ENCODE results near the gene LCN10.
"Not testable (repeated sequence)": the region's sequence is repeated elsewhere in the genome, so short reads cannot be mapped to it uniquely, and the experiment has no call there.

The LCN10 gene

DNA sequence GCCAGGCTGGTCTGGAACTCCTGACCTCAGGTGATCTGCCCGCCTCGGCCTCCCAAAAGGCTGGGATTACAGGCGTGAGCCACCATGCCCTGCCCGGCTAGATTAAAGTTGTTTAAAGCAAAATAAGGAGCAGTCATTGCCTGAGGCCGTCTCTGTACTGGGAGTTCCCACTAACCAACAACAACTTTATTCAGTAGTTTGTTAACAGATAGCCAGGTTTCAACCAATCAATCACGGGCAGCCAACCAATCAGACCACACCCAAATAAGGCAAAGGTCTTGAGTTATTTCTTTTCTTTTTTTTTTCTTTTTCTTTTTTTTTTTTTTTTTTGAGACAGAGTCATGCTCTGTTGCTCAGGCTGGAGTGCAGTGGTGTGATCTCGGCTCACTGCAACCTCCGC lies 38.0 kb downstream of the LCN10 start:
- DNase-seq (ENCODE audit: low read depth in 1 of 2, low spot score in 1 of 2): not testable (repeated sequence)

DNA sequence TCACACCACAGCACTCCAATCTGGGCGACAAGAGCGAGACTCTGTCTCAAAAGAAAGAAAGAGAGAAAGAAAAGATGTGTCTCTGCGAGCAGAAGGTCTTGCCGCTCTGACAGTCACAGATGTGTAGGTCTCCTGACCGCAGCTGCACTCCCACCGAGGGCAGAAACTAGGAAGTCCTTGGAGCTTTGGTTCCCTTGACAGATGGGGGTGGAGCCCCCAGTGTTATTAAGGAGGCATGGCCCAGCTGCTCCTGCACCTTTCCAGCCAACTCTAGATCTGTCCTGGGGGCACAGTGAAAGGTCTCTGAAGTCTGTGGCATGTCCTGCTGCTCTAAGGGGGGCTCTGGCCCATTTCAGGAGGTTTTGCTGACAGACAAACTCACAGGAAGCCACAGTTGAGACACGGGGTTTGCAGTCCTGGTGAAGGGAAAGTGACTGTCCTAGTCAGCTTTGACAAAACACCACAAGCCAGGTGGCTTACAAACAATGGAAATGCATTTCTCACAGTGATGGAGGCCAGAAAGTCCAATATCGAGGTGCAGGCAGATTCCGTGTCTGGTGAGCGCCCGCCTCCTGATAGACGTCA lies 39.4 kb downstream of the LCN10 start:
- DNase-seq (ENCODE audit: low read depth in 1 of 2, low spot score in 1 of 2): no peak

DNA sequence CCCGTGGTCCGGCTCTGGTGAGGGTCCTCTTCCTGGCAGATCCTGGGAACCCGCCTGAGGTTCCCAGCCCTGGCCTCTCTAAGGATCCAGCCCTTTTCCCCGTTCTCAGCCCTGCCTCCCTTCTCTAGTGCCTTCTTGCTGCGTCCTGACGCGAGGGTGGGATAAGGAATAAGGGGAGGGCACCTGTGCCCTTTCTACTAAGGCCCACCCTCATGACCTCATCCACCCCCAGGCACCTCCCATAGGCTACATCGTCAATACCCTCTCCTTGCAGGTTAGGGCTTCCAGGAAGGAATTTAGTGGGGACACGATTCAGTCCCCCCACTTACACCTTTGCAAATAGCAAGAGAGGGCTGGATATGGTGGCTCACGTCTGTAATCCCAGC lies 41.1 kb downstream of the LCN10 start:
- DNase-seq (ENCODE audit: low read depth in 1 of 2, low spot score in 1 of 2): no peak

DNA sequence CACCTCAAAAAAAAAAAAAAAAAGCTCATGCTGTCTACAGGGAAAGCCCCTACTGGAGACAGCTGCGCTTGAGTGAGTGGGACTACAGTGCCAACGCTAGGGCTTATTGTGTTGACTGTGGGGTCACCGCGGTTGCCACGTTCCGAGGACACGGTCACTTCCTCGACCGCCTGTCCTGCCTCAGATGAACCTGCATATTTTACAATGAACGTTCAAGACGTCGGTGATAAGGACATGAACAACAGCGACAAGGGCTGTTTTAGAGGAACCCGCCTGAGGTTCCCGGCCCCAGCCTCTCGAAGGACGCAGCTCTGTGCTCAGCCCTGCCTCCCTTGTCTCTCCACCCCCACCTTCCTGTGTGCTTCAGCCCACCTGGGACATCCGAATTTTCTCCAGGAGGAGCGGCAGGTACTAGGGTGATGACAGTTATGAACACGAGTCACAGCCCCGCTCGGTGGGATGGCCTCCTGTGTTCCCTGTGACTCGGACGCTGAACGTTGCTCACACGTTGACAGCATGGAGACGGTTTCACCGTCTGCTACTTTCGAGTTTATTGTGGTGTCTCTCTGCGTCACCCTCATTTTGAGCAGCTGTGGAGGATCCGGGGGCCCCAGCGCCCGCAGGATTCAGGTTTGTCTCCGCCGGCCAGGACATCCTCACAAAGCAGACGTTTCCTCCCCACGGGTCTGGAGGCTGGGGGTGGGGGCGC lies 41.6 kb downstream of the LCN10 start:
- DNase-seq (ENCODE audit: low read depth in 1 of 2, low spot score in 1 of 2): peak in 1 of 2 donors; percentile 35

DNA sequence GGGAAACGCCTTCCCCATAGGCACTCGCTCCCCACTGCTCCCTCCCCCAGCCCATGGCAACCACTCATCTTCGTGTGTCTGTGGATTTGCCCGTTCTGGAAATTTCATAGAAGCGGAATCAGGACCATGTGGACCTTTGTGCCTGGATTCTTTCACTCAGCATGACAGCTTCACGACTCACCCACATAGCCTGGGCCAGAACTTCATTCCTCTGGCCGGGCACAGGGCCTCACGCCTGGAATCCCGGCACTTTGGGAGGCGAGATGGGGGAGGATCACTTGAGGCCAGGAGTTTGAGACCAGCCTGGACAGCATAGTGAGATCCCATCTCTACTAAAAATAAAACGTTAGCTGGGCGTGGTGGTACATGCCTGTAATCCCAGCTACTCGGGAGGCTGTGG lies 42.4 kb downstream of the LCN10 start:
- no peak for DNase-seq (ENCODE audit: low read depth in 1 of 2, low spot score in 1 of 2)

DNA sequence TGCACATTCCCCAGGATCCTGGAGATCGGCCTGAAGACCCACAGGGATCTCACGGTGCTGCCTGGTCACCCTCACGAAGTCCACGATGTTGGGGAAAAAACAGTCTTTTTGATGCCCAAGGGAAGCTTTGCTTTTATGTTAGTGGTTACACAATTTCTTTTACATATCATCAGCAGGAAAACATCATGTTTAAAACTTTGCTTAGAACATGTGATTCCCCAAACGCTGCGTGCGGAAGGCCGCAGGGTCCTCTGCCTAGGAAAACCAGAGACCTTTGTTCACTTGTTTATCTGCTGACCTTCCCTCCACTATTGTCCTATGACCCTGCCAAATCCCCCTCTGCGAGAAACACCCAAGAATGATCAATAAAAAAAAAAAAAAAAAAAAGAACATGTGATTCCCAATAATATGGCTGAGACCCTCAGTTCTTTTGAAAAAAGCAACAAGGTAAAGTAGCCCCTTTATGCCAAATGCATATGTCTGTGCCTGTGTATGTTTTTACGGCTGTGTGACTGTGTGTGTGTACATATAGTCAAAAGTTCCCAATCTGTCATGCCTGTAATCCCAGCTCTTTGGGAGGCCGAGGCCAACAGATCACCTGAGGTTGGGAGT lies 44.0 kb downstream of the LCN10 start:
- no peak for DNase-seq (ENCODE audit: low read depth in 1 of 2, low spot score in 1 of 2)

DNA sequence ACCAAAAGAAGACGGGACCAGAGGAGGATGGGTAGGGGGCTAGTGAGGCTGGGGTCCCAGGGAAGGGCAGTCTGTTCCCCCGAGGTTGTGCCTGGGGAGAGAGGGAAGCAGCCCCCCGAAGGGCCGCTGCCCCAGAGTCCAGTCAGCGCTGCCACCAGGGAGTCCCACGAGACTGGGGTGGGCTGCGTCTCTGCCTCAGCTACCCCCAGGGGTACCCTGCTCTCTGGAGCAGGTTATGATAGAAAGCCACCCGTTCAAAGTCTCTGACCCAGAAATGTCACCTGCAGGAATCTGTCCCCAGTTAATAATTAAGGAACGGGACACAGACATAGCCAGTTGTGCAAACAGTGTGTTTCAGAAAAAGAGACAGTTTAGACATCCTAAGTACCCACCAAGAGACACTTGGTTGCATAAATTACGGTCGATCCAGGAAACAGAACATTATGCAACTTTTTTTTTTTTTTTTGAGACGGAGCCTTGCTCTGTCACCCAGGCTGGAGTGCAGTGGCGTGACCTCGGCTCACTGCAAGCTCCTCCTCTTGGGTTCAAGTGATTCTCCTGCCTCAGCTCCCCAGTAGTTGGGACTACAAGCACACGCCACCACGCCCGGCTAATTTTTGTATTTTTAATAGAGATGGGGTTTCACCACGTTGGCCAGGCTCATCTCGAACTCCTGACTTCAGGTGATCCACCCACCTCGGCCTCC lies 44.8 kb downstream of the LCN10 start:
- DNase-seq (ENCODE audit: low read depth in 1 of 2, low spot score in 1 of 2): no peak

DNA sequence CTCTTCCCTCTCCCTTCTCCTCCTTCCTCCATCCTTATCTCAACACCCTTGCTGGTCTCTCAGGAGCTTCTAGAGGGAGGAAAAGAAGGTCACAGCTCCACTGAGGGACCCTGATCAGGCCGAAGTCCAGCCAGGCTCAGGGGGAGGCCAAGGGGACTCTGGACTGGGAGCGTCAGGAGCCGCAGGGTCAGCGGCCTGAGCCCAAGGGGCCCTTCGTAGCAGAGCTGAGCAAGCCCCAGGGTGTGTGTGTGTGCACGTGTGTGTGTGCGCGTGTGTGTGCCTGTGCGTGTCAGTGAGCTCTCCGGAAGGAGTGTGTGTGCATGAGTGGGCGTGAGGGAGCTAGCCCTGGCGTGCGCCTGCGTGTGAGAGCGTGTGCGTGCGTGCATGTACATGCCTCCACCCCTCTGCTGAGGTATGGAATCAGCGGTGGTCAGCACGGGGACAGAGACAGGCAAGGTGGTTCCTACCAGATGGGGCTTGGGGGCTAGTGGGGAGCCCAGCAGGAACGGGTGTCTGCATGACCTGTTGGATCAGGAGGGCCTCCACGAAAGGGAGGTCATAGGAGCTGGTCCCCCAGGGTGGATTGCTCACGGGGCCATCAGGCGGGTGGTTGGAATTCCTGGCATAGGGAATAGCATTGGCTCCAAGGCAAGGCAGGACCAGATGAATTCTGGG lies 45.5 kb downstream of the LCN10 start:
- DNase-seq (ENCODE audit: low read depth in 1 of 2, low spot score in 1 of 2): no peak

DNA sequence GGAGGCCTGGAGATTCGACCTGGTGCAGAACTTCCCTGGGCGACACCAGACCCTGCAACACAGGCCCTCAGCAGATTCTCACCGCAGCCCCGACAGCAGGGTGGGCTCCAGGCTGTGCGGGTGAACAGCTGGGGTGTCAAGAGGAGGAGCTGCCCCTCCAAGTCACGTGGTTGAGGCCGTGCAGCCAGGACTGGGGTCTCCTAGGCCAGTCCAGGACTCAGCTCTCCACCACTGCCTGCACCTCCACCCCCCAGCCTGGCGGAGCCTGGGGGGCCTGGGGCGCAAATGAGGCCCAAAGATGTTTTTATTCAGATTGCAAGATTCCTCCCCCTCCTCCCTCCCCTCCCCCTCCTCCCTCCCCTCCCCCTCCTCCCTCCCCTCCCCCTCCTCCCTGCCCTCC lies 46.2 kb downstream of the LCN10 start:
- no peak for DNase-seq (ENCODE audit: low read depth in 1 of 2, low spot score in 1 of 2)

DNA sequence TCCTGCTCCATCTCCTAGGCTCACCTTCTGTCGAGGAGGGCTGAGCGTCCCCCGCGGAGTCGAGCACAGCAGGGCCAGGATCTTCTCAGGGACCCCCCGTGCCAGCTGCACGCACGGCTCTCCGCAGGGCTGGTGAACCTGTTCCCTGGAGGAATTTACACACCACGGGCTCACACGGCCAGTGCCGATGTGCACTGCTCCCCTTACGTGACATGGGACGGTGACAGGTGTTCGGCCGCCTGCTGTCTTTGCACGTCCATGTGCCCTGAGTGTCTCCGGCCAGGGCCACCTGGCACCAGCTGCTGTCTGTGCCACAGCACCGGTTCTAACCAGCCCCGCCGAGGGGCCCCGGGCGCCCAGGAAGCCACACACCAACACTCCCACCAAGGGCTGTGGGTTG lies 46.8 kb downstream of the LCN10 start:
- DNase-seq (ENCODE audit: low read depth in 1 of 2, low spot score in 1 of 2): no peak

DNA sequence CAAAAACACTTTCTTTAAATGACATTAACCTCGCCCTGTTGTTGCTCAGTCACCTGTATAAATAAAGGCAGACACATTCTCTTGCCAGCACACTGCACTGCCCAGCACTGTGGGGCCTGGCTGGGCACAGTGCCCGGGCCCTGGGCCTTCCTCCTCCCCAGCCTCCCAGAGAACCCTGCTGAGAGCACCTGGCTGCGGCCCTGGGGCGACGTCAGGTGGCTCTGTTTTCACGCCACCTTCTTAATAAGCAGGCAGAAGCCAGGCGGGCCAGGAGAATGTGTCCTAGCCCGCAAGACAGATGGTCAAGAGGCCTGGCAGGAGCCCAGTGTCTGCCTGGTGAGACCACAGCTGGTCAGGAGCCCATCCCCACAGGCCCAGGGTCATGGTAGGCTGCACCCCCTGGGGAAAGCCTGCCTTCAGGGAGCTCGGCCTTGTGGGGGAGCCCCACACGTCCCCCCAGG lies 47.3 kb downstream of the LCN10 start:
- DNase-seq (ENCODE audit: low read depth in 1 of 2, low spot score in 1 of 2): no peak

DNA sequence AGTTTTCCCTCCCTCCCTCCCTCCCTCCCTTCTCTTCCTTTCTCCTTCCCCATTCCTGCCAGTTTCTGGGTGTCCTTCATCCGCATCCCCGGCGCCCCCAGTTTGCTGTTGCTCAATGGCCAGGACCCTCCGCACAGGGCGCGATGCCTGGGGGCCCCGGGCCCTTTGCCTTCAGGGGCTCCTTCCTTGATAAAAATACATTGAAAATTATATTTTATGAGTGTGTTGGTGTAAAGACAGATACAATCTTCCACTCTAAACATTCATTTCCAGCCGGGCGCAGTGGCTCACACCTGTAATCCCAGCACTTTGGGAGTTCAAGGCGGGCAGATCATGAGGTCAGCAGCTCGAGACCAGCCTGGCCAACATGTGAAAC lies 47.9 kb downstream of the LCN10 start:
- DNase-seq (ENCODE audit: low read depth in 1 of 2, low spot score in 1 of 2): no peak

DNA sequence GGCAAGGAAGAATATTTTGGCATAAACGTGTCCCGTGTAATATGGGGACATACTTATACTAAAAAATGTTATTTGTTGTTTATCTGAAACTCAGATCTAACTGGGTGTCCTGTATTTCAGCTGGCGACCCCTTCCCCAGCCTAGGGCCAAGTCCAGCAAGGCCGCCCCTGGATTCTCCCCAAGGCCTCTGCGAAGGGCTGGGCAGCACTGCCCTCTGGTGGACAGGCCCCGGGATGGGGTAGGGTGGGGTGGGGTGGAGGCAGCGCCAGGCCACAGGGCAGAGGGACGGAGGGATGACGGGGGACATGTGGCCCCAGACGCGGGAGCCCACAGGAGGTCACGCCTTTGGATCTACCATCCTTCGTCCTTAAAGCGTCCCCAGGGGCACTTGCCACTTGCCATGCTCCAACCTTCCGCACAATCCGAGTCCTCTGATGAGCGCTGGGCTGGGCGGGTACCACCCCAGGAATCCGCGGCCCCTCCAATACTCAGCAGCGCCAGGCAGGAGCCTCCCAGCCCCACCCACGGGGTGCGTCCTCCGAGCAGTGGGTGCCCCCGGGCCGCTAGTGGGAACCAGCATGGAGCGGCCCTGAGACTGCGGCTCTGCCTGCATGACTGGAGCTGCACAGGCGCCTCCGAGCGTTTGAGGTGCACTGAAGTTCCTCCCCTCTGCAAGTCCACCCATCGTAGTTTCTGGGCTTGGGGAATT lies 48.4 kb downstream of the LCN10 start:
- DNase-seq (ENCODE audit: low read depth in 1 of 2, low spot score in 1 of 2): no peak

DNA sequence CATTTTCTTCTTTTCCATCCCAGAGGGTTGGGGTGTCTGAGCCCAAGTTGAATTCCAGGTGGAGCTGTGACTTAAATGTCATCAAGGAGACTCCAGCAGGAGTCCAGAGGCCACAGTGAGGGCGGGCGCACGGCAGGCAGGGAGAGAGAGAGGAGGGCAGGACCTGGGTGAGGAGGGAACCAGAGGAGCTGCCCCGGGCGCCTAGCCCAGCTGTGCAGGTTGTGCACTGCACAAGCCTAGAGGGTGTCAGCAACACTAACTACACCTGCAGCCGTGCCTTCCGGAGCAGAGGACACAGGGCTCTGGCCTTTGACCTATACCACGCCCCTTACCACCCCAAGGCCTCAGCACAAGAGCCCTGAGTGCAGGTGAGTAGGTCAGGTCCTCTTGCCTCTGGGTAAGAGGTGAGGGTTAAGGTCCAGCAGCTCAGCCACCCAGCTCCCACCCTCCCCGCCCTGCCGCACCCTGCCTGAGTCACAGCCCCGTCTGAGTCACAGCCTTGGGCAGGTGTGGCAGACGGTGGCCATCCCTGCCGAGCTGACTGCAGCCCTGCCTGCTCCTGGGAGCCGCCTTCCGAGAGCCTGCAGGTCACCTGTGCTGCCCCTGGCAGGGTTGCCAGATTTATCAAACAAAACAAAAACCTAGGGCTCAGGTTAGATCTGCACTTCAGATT lies 49.1 kb downstream of the LCN10 start:
- no peak for DNase-seq (ENCODE audit: low read depth in 1 of 2, low spot score in 1 of 2)

DNA sequence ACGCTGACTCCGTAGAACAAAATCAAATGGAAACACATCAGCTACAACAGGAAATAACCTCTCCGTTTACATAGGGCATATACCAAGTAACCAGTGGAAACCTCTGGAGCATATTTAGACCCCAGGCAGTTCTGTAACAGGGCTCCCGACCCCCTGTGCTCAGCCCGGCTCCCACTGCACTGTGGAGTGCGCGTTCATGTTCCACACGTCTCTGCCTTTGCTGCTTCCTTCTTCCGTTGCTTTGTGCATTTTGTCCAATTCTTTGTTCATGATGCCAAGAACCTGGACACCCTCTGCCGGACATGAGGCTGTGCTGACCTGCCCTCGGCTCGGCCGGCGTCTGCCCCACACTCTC lies 49.6 kb downstream of the LCN10 start:
- DNase-seq (ENCODE audit: low read depth in 1 of 2, low spot score in 1 of 2): no peak

DNA sequence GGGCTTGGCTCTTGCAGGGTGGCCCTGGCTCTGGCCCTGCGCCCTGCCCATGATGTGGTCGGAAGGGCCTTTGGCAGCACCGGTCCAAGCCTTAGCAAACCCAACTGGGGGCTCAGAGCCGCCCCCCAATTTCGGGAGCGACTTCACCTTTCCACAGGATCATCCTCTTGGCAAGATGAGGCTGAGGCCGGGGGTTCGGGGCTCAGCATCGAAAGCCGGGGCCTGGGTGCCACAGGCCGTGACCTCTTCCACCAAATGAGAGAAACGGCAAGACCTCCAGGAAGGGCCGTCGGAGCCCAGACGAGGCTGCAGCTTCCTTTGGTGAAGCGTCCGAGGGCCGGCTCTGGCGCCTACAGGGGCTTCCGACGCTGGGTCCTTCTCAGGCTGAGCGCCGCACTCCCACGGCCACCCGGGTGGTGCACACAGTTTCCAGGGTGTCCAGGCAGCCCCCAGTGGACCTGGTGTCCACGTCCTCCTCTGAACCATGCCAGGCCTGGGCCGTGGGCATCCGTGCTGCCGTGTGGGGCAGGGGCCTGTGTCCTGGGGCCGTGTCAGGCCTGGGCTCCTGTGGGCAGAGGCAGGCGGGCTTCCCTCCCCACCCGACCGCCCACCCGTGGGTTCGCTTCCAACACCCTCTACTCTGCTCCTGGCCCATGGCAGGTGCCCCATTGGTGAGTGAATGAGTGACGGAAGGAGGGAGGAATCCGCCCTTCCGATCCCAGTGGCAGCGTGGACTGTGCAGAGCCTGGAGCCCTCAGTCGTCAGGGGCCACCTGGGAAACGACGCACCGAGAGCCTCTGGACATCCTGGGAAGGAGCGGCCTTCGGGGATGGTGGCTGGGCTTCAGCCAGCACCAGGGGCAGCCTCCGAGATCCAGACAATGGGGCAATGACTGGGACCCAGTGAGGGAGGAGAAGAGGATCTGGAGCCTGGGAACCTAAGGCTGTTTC lies 50.3 kb downstream of the LCN10 start:
- DNase-seq (ENCODE audit: low read depth in 1 of 2, low spot score in 1 of 2): no peak

DNA sequence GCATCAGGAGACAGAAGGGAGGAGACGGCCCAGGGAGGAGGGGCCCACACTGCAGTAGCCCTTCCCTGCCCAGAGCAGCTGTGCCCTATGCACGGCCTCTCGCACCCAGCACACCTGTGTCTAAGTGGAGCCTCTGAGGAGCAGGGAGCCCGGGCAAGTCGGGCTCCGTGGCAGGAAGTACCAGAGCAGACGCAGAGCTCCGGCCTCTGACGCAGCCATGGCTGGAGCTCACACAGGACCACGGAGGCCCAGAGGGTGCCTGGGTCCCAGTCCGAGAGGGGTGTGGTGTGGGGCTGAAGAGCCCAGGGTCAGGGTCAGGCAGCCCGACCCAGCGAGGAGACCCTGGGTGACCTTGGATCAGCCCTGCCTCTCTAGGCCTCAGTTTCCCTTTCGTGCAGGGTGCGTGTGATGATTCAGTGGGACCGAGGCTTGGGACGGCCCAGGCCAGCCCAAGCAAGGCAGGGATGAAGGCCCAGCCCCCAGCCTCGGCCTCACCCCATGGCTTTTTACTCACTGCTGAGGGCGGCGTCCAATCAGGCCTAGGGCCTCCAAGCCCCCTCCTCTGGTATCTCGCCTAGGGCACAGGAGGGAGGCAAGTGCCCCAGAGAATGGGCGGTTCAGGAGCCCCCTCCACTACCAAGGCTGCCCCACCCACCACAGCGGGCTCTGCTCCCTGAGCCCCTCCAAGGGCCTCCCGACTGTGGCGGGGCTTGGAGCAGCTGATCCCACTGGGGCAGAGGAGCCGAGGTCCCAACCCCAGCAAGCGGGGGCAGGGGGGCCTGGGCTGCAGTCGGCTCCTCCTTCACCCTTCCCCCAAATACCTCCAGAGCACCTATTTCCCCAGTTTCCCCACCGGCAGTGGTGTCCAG lies 51.2 kb downstream of the LCN10 start:
- DNase-seq (ENCODE audit: low read depth in 1 of 2, low spot score in 1 of 2): no peak

DNA sequence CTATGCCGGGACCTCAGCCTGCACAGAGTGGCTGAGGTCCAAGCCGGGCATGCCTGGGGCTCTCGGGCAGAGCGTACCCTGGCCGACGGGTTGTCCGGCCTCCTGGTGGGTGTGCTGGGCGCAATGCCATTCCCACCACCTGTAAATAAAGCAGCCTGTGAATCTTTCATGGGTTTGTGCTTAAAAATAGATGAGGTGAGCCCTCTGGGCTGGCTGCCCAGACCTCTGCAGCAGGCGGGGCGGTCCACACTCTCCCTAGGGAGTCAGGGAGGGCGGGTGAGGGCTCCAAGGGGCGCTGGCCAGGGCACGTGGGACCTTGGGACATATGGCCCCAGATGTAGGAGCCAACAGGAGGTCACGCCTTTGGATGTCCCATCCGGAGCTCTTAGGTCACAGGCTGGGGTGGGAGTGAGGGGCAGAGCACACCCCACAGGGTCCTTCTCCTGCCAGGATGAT lies 51.9 kb downstream of the LCN10 start:
- DNase-seq (ENCODE audit: low read depth in 1 of 2, low spot score in 1 of 2): no peak

Measured in activated T-helper 1 cell treated with anti-CD3 and anti-CD28 coated beads, Interleukin-2, amount 50 U/mL, for 16 hours (primary cell).